Kidney epithelial cell (primary cell): ENCODE results near the gene CFAP210. TPM values are rescaled to one million over a fixed set of nuclear protein-coding genes. Genes with fewer than 3 reads are reported as not detected.
"Not testable (repeated sequence)": the region's sequence is repeated elsewhere in the genome, so short reads cannot be mapped to it uniquely, and the experiment has no call there.

ENCODE experiments used
- DNase-seq: peaks from one replicate; pipeline ENCODE4 v3.0.0-alpha.2; 2010; ENCODE audit warnings: low read depth
- H3K27me3 ChIP-seq: 2 replicates; pipeline ENCODE4 v1.6.0; 2011; ENCODE audit warnings: low read length; ENCODE audit not compliant: control insufficient read depth, insufficient read depth
- H3K36me3 ChIP-seq: 2 replicates; pipeline ENCODE4 v1.5.1; 2011; ENCODE audit warnings: low read length; ENCODE audit not compliant: control insufficient read depth, insufficient read depth
- H3K4me3 ChIP-seq: 2 replicates; pipeline ENCODE4 v1.5.1; 2011; ENCODE audit warnings: low read depth, mild to moderate bottlenecking, control low read depth, low read length
- total RNA-seq: library from RNA; depleted of rRNA; stranded (reverse); fragments of >200 nt; gene quantifications from 2 replicates; pipeline ENCODE4 v1.2.3, GENCODE V29; 2015
- TF ChIP-seq, protein P1 (sequence below): IDR thresholded peaks from 2 replicates; pipeline ENCODE4 v1.5.1; 2011; ENCODE audit warnings: mild to moderate bottlenecking, moderate library complexity, low read length, control low read depth, inconsistent platforms; ENCODE audit not compliant: insufficient read depth, poor library complexity, severe bottlenecking

The CFAP210 gene
- total RNA-seq, 1 donor from 2014 or later, result 0.33 TPM

DNA sequence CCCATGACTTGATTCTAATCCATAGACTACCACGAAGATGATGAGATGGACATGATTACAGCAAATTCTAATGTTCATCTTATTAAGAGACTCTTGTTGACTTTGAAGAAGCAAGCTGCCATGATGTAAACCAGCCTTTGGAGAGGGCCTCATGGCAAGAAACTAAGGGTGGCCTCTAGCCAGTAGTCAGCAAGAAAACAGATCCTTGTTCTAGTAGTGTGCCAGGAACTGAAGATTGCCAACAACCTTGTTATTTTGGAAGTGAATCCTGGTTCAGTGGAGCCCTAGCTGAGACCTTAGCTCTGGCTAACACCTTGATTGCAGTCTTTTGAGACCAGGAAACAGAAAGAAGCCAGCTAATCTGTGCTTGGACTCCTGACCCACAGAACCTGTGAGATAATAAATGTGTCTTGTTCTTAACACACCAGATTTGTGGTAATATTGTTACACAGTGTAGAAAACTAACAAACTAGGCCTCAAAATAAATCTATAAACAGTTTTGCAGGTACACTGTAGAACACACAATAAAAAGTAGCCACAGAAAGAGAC, 10.0 kb upstream of the CFAP210 start:
- Histone ChIP-seq H3K36me3 (no peaks in the 10 kb centered on the region), H3K27me3 (no peaks in the 10 kb centered on the region), H3K4me3 (no peak overlapping the region)
- TF ChIP-seq, protein P1, sequence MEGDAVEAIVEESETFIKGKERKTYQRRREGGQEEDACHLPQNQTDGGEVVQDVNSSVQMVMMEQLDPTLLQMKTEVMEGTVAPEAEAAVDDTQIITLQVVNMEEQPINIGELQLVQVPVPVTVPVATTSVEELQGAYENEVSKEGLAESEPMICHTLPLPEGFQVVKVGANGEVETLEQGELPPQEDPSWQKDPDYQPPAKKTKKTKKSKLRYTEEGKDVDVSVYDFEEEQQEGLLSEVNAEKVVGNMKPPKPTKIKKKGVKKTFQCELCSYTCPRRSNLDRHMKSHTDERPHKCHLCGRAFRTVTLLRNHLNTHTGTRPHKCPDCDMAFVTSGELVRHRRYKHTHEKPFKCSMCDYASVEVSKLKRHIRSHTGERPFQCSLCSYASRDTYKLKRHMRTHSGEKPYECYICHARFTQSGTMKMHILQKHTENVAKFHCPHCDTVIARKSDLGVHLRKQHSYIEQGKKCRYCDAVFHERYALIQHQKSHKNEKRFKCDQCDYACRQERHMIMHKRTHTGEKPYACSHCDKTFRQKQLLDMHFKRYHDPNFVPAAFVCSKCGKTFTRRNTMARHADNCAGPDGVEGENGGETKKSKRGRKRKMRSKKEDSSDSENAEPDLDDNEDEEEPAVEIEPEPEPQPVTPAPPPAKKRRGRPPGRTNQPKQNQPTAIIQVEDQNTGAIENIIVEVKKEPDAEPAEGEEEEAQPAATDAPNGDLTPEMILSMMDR, result no peak
- DNase-seq, result no peak

DNA sequence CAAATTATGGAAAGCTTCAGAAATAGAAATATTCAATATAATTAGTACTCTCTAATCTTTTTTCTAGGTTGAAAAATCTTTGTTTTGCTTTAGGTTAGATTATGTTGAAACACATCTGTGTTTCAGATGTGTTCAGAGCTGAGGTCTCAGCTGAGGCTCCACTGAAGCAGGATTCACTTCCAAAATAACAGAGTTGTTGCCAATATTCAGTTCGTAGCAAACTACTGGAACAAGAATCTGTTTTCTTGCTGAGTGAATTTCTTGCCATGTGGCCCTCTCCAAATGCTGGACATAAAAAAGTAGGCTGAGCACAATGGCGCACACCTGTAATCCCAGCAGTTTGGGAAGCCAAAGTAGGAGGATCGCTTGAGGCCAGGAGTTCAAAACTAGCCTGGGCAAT, 8.8 kb upstream of the CFAP210 start:
- H3K4me3 ChIP-seq, result no peak overlapping the region
- no peaks in the 10 kb centered on the region for H3K27me3 ChIP-seq
- H3K36me3 ChIP-seq, result no peaks in the 10 kb centered on the region
- TF ChIP-seq, protein P1, result no peak
- no peak for DNase-seq

DNA sequence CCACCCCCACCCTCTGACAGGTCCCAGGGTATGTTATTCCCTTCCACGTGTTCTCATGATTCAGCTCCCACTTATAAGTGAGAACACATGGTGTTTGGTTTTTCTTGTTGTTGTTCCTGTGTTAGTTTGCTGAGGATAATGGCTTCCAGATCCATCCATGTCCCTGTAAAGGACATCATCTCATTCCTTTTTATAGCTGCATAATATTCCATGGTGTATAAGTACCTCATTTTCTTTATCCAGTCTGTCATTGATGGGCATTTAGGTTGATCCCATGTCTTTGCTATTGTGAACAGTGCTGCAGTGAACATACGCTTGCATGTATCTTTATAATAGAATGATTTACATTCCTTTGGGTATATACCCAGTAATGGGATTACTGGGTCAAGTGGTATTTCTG, 5.0 kb upstream of the CFAP210 start:
- not testable (repeated sequence) for H3K4me3 ChIP-seq, DNase-seq, H3K27me3 ChIP-seq, H3K36me3 ChIP-seq

DNA sequence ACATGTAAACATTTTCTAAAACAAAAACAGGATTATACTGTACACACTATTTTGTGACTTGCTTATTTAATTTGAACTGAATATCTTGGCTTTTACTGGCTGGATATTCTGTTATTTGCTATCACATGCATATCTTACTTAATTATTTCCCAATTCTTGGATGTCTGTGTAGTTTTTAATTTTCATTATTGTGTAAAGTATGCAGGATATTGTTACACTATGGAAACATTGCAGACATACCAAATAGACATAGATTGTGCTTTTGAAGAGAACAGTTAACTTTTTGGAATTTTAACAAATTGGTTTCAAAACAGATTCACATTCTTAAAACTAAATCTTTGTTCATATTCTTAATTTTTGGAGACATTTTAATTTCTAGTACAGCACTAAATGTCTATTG, 2.2 kb upstream of the CFAP210 start:
- no peak for DNase-seq
- Histone ChIP-seq H3K27me3 (no peaks in the 10 kb centered on the region), H3K36me3 (no peaks in the 10 kb centered on the region), H3K4me3 (no peak overlapping the region)
- TF ChIP-seq, protein P1, result no peak

DNA sequence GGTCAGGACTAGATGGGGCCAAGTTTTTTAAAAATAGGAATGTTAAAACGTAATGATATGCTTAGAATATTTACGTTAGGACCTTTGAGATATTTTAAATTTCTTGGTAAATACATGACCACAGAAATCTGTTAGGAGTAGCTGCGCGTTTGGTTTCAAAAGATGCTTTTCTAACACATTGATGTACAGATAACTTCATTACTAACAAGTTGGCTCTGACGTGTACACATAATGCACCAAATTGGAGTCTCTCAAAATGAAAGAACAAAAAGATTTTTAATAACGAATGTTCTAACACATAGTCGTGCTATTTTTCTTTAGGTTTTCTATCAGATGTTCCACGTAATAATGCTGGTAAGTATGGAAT, 672 bp upstream of the CFAP210 start:
- Histone ChIP-seq H3K36me3 (no peaks in the 10 kb centered on the region), H3K4me3 (peak overlapping the region; percentile 54), H3K27me3 (no peaks in the 10 kb centered on the region)
- DNase-seq, result no peak
- TF ChIP-seq, protein P1, result no peak

DNA sequence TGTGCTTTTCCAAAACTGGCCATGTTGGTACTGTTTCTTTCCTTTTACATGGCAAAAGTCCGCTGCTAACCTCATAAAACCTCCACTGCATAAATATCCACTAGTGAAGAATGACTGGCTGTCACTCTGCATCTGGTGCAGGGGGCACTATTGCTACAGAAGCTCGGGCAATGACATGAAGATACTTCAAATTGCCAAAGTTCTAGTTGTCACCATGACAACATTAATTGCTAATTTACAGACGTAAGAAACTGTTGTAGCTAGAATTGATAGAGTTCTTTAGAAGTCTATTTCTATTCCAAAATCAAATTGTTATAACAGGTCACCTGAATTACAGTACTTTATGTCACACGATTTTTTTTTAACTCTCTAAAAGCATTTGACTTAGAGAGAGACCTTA, 845 bp downstream of the CFAP210 start:
- TF ChIP-seq, protein P1, result peak; percentile 33

More for the DNA sequence above, 845 bp downstream of the CFAP210 start:
- H3K36me3 ChIP-seq, result no peaks in the 10 kb centered on the region
- no peak overlapping the region for H3K4me3 ChIP-seq
- DNase-seq, result no peak
- no peaks in the 10 kb centered on the region for H3K27me3 ChIP-seq
